HEK293T (cell line): ENCODE measurements around the gene BRD3.
"Not testable (repeated sequence)": the region's sequence is repeated elsewhere in the genome, so short reads cannot be mapped to it uniquely, and the experiment has no call there.

Experiments
- CTCF ChIA-PET: fragments of 350-600 bp; formaldehyde crosslinking; extraction: SDS; loops from one replicate; lab custom pipeline; 2021; ENCODE audit warnings: antibody characterized with exemption, inconsistent platforms; lab: Yijun Ruan, JAX
- POLR2A ChIA-PET: fragments of 350-600 bp; formaldehyde crosslinking; extraction: SDS; loops from one replicate; lab custom pipeline; 2020; ENCODE audit warnings: antibody characterized with exemption, inconsistent platforms; lab: Yijun Ruan, JAX
- DNase-seq: peaks from one replicate; pipeline ENCODE4 v3.0.0; 2012; ENCODE audit warnings: mixed read lengths; ENCODE audit errors: extremely low spot score
- ARNT ChIP-seq: fragments of 450-650 bp; IDR thresholded peaks from 2 replicates; pipeline ENCODE4 v1.6.1; 2017; ENCODE audit warnings: mild to moderate bottlenecking
- BHLHE40 ChIP-seq: fragments of 450-650 bp; IDR thresholded peaks from 2 replicates; pipeline ENCODE4 v1.6.1; 2016; ENCODE audit warnings: mild to moderate bottlenecking, moderate library complexity, borderline replicate concordance
- CTBP1 ChIP-seq: fragments of 450-650 bp; IDR thresholded peaks from 2 replicates; pipeline ENCODE4 v1.6.1; 2016; ENCODE audit warnings: borderline replicate concordance
- ELF4 ChIP-seq: fragments of 450-650 bp; IDR thresholded peaks from 2 replicates; pipeline ENCODE4 v1.6.1; 2017; ENCODE audit warnings: antibody characterized with exemption
- FOXA1 ChIP-seq: fragments of 450-650 bp; IDR thresholded peaks from 2 replicates; pipeline ENCODE4 v1.6.1; 2016; ENCODE audit warnings: mild to moderate bottlenecking
- FOXK2 ChIP-seq: fragments of 450-650 bp; IDR thresholded peaks from 2 replicates; pipeline ENCODE4 v1.6.1; 2016; ENCODE audit warnings: mild to moderate bottlenecking
- FOXM1 ChIP-seq: fragments of 450-650 bp; IDR thresholded peaks from 2 replicates; pipeline ENCODE4 v1.6.1; 2017; ENCODE audit warnings: mild to moderate bottlenecking, borderline replicate concordance
- HDGF ChIP-seq: fragments of 450-650 bp; IDR thresholded peaks from 2 replicates; pipeline ENCODE4 v1.6.1; 2017; ENCODE audit warnings: antibody characterized with exemption, borderline replicate concordance
- L3MBTL2 ChIP-seq: fragments of 450-650 bp; conservative IDR thresholded peaks from 2 replicates; pipeline ENCODE4 v1.6.1; 2016; ENCODE audit warnings: mild to moderate bottlenecking
- LEF1 ChIP-seq: fragments of 450-650 bp; IDR thresholded peaks from 2 replicates; pipeline ENCODE4 v1.6.1; 2017; ENCODE audit warnings: mild to moderate bottlenecking, borderline replicate concordance
- NFRKB ChIP-seq: fragments of 450-650 bp; IDR thresholded peaks from 2 replicates; pipeline ENCODE4 v1.6.1; 2016; ENCODE audit warnings: mild to moderate bottlenecking, moderate library complexity
- SP1 ChIP-seq: fragments of 450-650 bp; IDR thresholded peaks from 2 replicates; pipeline ENCODE4 v1.6.1; 2017
- SUZ12 ChIP-seq: fragments of 450-650 bp; IDR thresholded peaks from 2 replicates; pipeline ENCODE4 v1.6.1; 2016; ENCODE audit warnings: mild to moderate bottlenecking
- TARDBP ChIP-seq: fragments of 450-650 bp; IDR thresholded peaks from 2 replicates; pipeline ENCODE4 v1.6.1; 2016
- ZNF384 ChIP-seq: fragments of 450-650 bp; IDR thresholded peaks from 2 replicates; pipeline ENCODE4 v1.6.1; 2016
- TF ChIP-seq, protein P1 (sequence below): fragments of 450-650 bp; IDR thresholded peaks from 2 replicates; pipeline ENCODE4 v1.6.1; 2016

BRD3 gene

GRCh38 chr9:134099123-134099761, 31.4 kb upstream of the BRD3 start:
- POLR2A ChIA-PET, result no interaction called here
- TF ChIP-seq ZNF384 (no peak), SUZ12 (no peak), CTBP1 (no peak), HDGF (no peak)

DNA sequence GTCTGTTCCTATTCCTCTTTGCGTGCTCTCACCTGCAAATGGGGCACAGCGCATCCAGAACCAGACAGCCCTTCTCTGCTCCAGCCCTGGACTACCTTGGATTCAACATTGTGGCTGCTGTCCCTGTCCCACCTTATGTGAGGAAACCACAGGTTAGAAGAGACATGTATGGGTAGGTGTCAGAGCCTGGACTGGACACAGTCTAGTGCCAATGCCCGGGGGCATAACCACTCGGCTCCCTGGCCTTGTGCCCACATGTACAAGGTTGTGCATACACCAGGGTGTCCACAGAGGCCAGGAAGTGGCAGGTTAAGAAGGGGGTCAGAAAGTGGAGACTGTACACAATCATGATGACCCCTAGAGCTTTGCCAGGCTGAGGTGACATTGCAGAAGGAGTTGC, 22.1 kb upstream of the BRD3 start:
- CTCF ChIA-PET, result no interaction called here

More at GRCh38 chr9:134099123-134099761, 31.4 kb upstream of the BRD3 start:
- CTCF ChIA-PET, result no interaction called here
- DNase-seq, result peak; percentile 69

DNA sequence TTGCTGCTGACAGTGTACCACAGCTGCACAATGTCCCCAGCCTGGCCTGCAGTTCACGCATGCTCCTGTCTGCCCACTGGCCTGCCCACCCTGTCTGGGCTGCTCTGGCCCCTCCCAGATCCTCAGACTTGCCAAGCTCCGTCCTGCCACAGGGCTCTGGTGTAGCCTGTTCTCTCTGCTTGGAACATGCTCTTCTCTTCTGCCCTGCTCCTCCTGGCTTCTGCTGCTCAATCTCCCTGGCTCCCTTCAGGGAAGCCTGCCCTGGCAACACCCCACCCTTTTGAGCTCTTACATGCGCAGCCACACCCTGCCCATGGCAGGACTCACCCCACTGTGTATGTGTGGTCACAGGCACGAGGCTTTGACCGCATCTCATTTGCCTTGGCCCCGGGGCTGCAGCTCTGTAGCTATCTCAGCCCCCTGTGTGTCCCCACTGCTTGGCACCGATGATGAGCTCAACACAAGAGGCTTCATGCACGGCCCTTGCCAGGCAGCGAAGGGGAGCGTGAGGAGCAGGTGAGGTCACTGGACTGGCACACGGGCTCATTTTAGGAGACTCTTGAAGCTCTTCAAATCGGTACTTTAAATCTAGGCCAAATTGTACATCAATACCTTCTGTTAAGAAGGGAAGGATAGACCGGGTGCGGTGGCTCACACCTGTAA, 20.4 kb upstream of the BRD3 start:
- CTCF ChIA-PET, result no interaction called here
- no peak for TF ChIP-seq ZNF384
- TF ChIP-seq, protein P1, sequence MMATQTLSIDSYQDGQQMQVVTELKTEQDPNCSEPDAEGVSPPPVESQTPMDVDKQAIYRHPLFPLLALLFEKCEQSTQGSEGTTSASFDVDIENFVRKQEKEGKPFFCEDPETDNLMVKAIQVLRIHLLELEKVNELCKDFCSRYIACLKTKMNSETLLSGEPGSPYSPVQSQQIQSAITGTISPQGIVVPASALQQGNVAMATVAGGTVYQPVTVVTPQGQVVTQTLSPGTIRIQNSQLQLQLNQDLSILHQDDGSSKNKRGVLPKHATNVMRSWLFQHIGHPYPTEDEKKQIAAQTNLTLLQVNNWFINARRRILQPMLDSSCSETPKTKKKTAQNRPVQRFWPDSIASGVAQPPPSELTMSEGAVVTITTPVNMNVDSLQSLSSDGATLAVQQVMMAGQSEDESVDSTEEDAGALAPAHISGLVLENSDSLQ, result no peak
- no peak for TF ChIP-seq HDGF
- TF ChIP-seq TARDBP, result no peak
- TF ChIP-seq ARNT, result no peak
- no peak for TF ChIP-seq FOXK2
- no peak for TF ChIP-seq L3MBTL2
- TF ChIP-seq CTBP1, result no peak
- no peak for TF ChIP-seq ELF4
- no peak for DNase-seq
- POLR2A ChIA-PET, result interaction anchor here (1.0 kb wide), 1 partner anchor 48 kb away, joined by 3 read pairs; the partner anchor contains the start of gene WDR5

More for the DNA sequence above, 22.1 kb upstream of the BRD3 start:
- TF ChIP-seq ELF4 (no peak), FOXM1 (no peak), FOXA1 (no peak), ZNF384 (no peak), ARNT (no peak), FOXK2 (no peak), SUZ12 (no peak), CTBP1 (no peak)
- no peak for DNase-seq
- POLR2A ChIA-PET, result no interaction called here

DNA sequence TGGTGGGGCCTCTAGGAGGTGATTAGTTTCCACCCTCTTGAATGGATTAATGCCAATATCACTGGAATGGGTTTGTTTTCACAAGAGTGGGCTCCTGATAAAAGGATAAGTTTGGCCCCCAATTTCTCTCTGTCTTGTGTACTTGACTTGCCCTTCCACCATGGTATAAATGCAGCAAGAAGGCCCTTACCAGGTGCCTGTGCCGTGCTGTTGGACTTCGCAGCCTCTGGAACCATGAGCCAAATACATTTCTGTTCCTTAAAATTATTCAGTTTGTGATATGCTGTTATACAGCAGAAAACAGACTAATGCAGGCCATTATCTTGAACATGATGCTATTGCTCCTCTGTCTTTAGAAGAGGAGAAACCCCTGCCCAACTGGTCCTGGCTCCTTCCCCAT, 17.8 kb upstream of the BRD3 start:
- DNase-seq, result no peak
- ChIA-PET POLR2A (no interaction called here), CTCF (no interaction called here)
- TF ChIP-seq FOXA1 (no peak), L3MBTL2 (no peak), ZNF384 (no peak), BHLHE40 (no peak), NFRKB (no peak), TARDBP (no peak), ELF4 (no peak), FOXM1 (no peak), FOXK2 (no peak), CTBP1 (no peak), LEF1 (no peak), HDGF (no peak), ARNT (no peak), SP1 (no peak), SUZ12 (no peak)
- TF ChIP-seq, protein P1, result no peak

DNA sequence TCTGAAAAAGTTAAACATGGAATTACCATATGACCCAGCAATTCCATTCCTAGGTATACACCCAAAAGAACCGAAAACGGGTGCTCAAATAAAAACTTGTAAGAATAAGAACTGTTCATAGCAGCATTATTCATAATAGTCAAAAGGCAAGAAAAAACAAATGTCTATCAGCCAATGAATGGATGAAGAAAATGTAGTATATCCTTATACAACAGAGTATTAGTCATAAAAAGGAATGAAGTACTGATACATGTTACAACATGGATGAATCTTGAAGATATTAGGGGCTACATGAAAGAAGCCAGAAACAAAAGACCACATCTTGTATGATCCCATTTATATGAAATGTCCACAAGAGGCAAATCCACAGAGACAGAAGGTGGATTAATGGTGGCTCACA, 15.6 kb upstream of the BRD3 start:
- ChIA-PET CTCF (no interaction called here), POLR2A (no interaction called here)
- no peak for DNase-seq
- TF ChIP-seq FOXA1, result no peak
- TF ChIP-seq SP1, result no peak
- TF ChIP-seq, protein P1, result no peak
- no peak for TF ChIP-seq SUZ12
- no peak for TF ChIP-seq TARDBP
- TF ChIP-seq FOXM1, result no peak
- no peak for TF ChIP-seq BHLHE40
- TF ChIP-seq ELF4, result no peak
- TF ChIP-seq CTBP1, result no peak
- no peak for TF ChIP-seq FOXK2
- TF ChIP-seq L3MBTL2, result no peak
- TF ChIP-seq NFRKB, result no peak

DNA sequence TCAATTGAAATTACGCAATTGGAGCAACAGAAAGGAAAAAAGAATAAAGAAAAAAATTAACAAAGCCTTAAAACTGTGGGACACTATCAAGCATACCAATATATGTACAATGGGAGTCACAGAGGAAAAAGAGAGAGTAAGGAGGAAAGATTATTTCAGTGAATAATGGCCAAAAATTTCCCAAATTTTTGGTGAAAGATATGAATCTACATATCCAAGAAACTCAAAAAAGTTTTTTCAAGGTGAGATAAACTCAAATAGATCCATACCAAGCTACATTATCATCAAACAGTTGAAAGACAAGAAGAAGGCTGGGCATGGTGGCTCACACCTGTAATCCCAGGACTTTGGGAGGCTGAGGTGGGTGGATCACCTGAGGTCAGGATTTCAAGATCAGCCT, 8.8 kb upstream of the BRD3 start:
- DNase-seq, result no peak
- POLR2A ChIA-PET, result no interaction called here
- no peak for TF ChIP-seq FOXA1
- TF ChIP-seq ARNT, result no peak
- TF ChIP-seq HDGF, result no peak
- no peak for TF ChIP-seq ZNF384
- TF ChIP-seq FOXK2, result no peak
- no peak for TF ChIP-seq SUZ12
- no peak for TF ChIP-seq ELF4
- TF ChIP-seq TARDBP, result no peak
- no peak for TF ChIP-seq NFRKB
- TF ChIP-seq CTBP1, result no peak
- no peak for TF ChIP-seq L3MBTL2
- TF ChIP-seq SP1, result no peak
- CTCF ChIA-PET, result no interaction called here

GRCh38 chr9:134075689-134076088, 7.9 kb upstream of the BRD3 start:
- CTCF ChIA-PET, POLR2A ChIA-PET, DNase-seq: not testable (repeated sequence)
